ENCODE measurements around the gene PRDM7. TPM values are rescaled to one million over a fixed set of nuclear protein-coding genes. Genes with fewer than 3 reads are reported as not detected.
"Not testable (repeated sequence)": the region's sequence is repeated elsewhere in the genome, so short reads cannot be mapped to it uniquely, and the experiment has no call there.

Gene PRDM7
- total and polyA plus RNA-seq, 4 donors: 0.54 TPM; not detected in 3

GRCh38 chr16:90098936-90099335 is 21.8 kb upstream of the PRDM7 start:
- not testable (repeated sequence) for DNase-seq (ENCODE audit: low read depth in 4 of 6, low spot score in 6 of 6); H3K27me3 ChIP-seq (ENCODE audit: control insufficient read depth, insufficient read depth, low read length); H3K36me3 ChIP-seq (ENCODE audit: control insufficient read depth, insufficient read depth, low read length); H3K27ac ChIP-seq (ENCODE audit: low read depth, low read length); H3K4me3 ChIP-seq (ENCODE audit: low read depth, low read length); H3K4me1 ChIP-seq (ENCODE audit: control insufficient read depth, insufficient read depth, low read length); H3K9me3 ChIP-seq (ENCODE audit: control insufficient read depth, insufficient read depth, low read length)
- whole genome bisulfite sequencing (ENCODE audit: insufficient coverage): no CpG with 5 or more reads among the region's 5 CpGs

- 26% methylated on average over 5 of the region's 9 CpGs for WGBS (ENCODE audit: insufficient coverage)
- not testable (repeated sequence) for H3K9me3 ChIP-seq (ENCODE audit: control insufficient read depth, insufficient read depth, low read length)
Observed at GRCh38 chr16:90097010-90097684, 20.0 kb upstream of the PRDM7 start.

GRCh38 chr16:90094791-90095190 is 17.7 kb upstream of the PRDM7 start:
- WGBS (ENCODE audit: insufficient coverage): 95% methylated on average over 13 of the region's 22 CpGs
- DNase-seq (ENCODE audit: low read depth in 4 of 6, low spot score in 6 of 6); H3K4me1 ChIP-seq (ENCODE audit: control insufficient read depth, insufficient read depth, low read length); H3K4me3 ChIP-seq (ENCODE audit: low read depth, low read length); H3K36me3 ChIP-seq (ENCODE audit: control insufficient read depth, insufficient read depth, low read length); H3K27me3 ChIP-seq (ENCODE audit: control insufficient read depth, insufficient read depth, low read length); H3K27ac ChIP-seq (ENCODE audit: low read depth, low read length); H3K9me3 ChIP-seq (ENCODE audit: control insufficient read depth, insufficient read depth, low read length): not testable (repeated sequence)

More at GRCh38 chr16:90097010-90097684, 20.0 kb upstream of the PRDM7 start:
- not testable (repeated sequence) for H3K4me3 ChIP-seq (ENCODE audit: low read depth, low read length); H3K4me1 ChIP-seq (ENCODE audit: control insufficient read depth, insufficient read depth, low read length); H3K27ac ChIP-seq (ENCODE audit: low read depth, low read length); H3K27me3 ChIP-seq (ENCODE audit: control insufficient read depth, insufficient read depth, low read length); DNase-seq (ENCODE audit: low read depth in 4 of 6, low spot score in 6 of 6); H3K36me3 ChIP-seq (ENCODE audit: control insufficient read depth, insufficient read depth, low read length)

- H3K9me3 ChIP-seq (ENCODE audit: control insufficient read depth, insufficient read depth, low read length); DNase-seq (ENCODE audit: low read depth in 4 of 6, low spot score in 6 of 6); H3K27me3 ChIP-seq (ENCODE audit: control insufficient read depth, insufficient read depth, low read length); H3K4me1 ChIP-seq (ENCODE audit: control insufficient read depth, insufficient read depth, low read length); H3K27ac ChIP-seq (ENCODE audit: low read depth, low read length); H3K4me3 ChIP-seq (ENCODE audit: low read depth, low read length); H3K36me3 ChIP-seq (ENCODE audit: control insufficient read depth, insufficient read depth, low read length): not testable (repeated sequence)
- WGBS (ENCODE audit: insufficient coverage): 97% methylated on average over 11 of the region's 35 CpGs
Observed at GRCh38 chr16:90094296-90094695, 17.2 kb upstream of the PRDM7 start.

GRCh38 chr16:90093799-90094198 is 16.7 kb upstream of the PRDM7 start:
- H3K4me1 ChIP-seq (ENCODE audit: control insufficient read depth, insufficient read depth, low read length); H3K36me3 ChIP-seq (ENCODE audit: control insufficient read depth, insufficient read depth, low read length); H3K4me3 ChIP-seq (ENCODE audit: low read depth, low read length); H3K27me3 ChIP-seq (ENCODE audit: control insufficient read depth, insufficient read depth, low read length); DNase-seq (ENCODE audit: low read depth in 4 of 6, low spot score in 6 of 6); H3K9me3 ChIP-seq (ENCODE audit: control insufficient read depth, insufficient read depth, low read length); H3K27ac ChIP-seq (ENCODE audit: low read depth, low read length): not testable (repeated sequence)
- WGBS (ENCODE audit: insufficient coverage): 89% methylated on average over 22 of the region's 30 CpGs

- not testable (repeated sequence) for H3K27me3 ChIP-seq (ENCODE audit: control insufficient read depth, insufficient read depth, low read length); H3K4me1 ChIP-seq (ENCODE audit: control insufficient read depth, insufficient read depth, low read length); DNase-seq (ENCODE audit: low read depth in 4 of 6, low spot score in 6 of 6); H3K4me3 ChIP-seq (ENCODE audit: low read depth, low read length); H3K36me3 ChIP-seq (ENCODE audit: control insufficient read depth, insufficient read depth, low read length); H3K9me3 ChIP-seq (ENCODE audit: control insufficient read depth, insufficient read depth, low read length); H3K27ac ChIP-seq (ENCODE audit: low read depth, low read length)
- WGBS (ENCODE audit: insufficient coverage): 30% methylated on average over 3 of the region's 4 CpGs
Observed at GRCh38 chr16:90092781-90093180, 15.7 kb upstream of the PRDM7 start.

GRCh38 chr16:90084215-90084950 is 7.3 kb upstream of the PRDM7 start:
- Histone ChIP-seq H3K4me1 (ENCODE audit: control insufficient read depth, insufficient read depth, low read length) (peaks cover 9% of the 10 kb centered on the region), H3K27ac (ENCODE audit: low read depth, low read length) (no peak overlapping the region), H3K4me3 (ENCODE audit: low read depth, low read length) (no peak overlapping the region), H3K27me3 (ENCODE audit: control insufficient read depth, insufficient read depth, low read length) (no peaks in the 10 kb centered on the region), H3K36me3 (ENCODE audit: control insufficient read depth, insufficient read depth, low read length) (no peaks in the 10 kb centered on the region), H3K9me3 (ENCODE audit: control insufficient read depth, insufficient read depth, low read length) (no peaks in the 10 kb centered on the region)
- no peak for DNase-seq (ENCODE audit: low read depth in 4 of 6, low spot score in 6 of 6)
- 65% methylated on average over 2 of the region's 4 CpGs for WGBS (ENCODE audit: insufficient coverage)

GRCh38 chr16:90083139-90083538 is 6.0 kb upstream of the PRDM7 start:
- 100% methylated on average over 1 of the region's 8 CpGs for WGBS (ENCODE audit: insufficient coverage)
- H3K9me3 ChIP-seq (ENCODE audit: control insufficient read depth, insufficient read depth, low read length): no peaks in the 10 kb centered on the region
- no peaks in the 10 kb centered on the region for H3K36me3 ChIP-seq (ENCODE audit: control insufficient read depth, insufficient read depth, low read length)
- no peak for DNase-seq (ENCODE audit: low read depth in 4 of 6, low spot score in 6 of 6)
- no peaks in the 10 kb centered on the region for H3K27me3 ChIP-seq (ENCODE audit: control insufficient read depth, insufficient read depth, low read length)
- no peak overlapping the region for H3K4me3 ChIP-seq (ENCODE audit: low read depth, low read length)
- H3K27ac ChIP-seq (ENCODE audit: low read depth, low read length): no peak overlapping the region
- H3K4me1 ChIP-seq (ENCODE audit: control insufficient read depth, insufficient read depth, low read length): peaks cover 13% of the 10 kb centered on the region

DNA sequence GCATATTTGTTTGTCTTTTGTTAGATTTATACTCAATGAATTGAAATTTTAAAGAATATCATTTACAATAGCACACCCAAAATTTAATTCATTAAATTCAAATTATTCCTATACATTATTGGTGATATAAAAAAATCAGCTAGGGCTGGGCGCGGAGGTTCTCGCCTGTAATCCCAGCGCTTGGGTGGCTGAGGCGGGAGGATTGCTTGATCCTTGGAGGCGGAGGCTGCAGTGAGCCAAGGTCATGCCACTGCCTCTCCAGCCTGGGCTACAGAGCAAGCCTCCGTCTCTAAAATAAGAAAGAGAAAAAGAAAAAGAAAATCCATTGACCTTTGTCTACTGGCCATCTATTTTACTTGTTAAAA is 4.5 kb upstream of the PRDM7 start:
- Histone ChIP-seq H3K36me3 (ENCODE audit: control insufficient read depth, insufficient read depth, low read length) (no peaks in the 10 kb centered on the region), H3K4me1 (ENCODE audit: control insufficient read depth, insufficient read depth, low read length) (peaks cover 27% of the 10 kb centered on the region), H3K27ac (ENCODE audit: low read depth, low read length) (no peak overlapping the region), H3K4me3 (ENCODE audit: low read depth, low read length) (no peak overlapping the region), H3K9me3 (ENCODE audit: control insufficient read depth, insufficient read depth, low read length) (no peaks in the 10 kb centered on the region), H3K27me3 (ENCODE audit: control insufficient read depth, insufficient read depth, low read length) (no peaks in the 10 kb centered on the region)
- WGBS (ENCODE audit: insufficient coverage): no CpG with 5 or more reads among the region's 7 CpGs
- no peak for DNase-seq (ENCODE audit: low read depth in 4 of 6, low spot score in 6 of 6)

DNA sequence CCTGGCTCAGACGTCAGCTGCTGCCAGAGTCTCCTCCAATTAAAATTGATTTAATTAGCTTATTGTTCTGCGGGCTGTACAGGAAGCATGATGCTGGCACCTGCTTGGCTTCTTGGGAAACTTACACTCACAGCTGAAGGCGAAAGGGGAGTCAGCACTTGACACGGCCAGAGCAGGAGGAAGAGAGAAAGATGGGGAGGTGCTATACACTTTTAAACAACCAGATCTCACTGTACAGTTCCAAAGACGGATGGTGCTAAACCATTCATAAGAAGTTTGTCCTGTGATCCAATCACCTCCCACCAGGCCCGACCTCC is 1.4 kb upstream of the PRDM7 start:
- no peaks in the 10 kb centered on the region for H3K27me3 ChIP-seq (ENCODE audit: control insufficient read depth, insufficient read depth, low read length)
- H3K9me3 ChIP-seq (ENCODE audit: control insufficient read depth, insufficient read depth, low read length): no peaks in the 10 kb centered on the region
- no peak overlapping the region for H3K27ac ChIP-seq (ENCODE audit: low read depth, low read length)
- H3K36me3 ChIP-seq (ENCODE audit: control insufficient read depth, insufficient read depth, low read length): no peaks in the 10 kb centered on the region
- WGBS (ENCODE audit: insufficient coverage): 78% methylated on average over 2 of the region's 6 CpGs
- H3K4me1 ChIP-seq (ENCODE audit: control insufficient read depth, insufficient read depth, low read length): peaks cover 27% of the 10 kb centered on the region
- no peak overlapping the region for H3K4me3 ChIP-seq (ENCODE audit: low read depth, low read length)
- no peak for DNase-seq (ENCODE audit: low read depth in 4 of 6, low spot score in 6 of 6)

Measured in spinal cord (tissue), 10 donors.